HEK293T (cell line): ENCODE results near the gene ZNRF3.
"Not testable (repeated sequence)": the region's sequence is repeated elsewhere in the genome, so short reads cannot be mapped to it uniquely, and the experiment has no call there.

Experiments
- CTCF ChIA-PET: fragments of 350-600 bp; formaldehyde crosslinking; extraction: SDS; loops from one replicate; lab custom pipeline; 2021; ENCODE audit warnings: antibody characterized with exemption, inconsistent platforms; lab: Yijun Ruan, JAX
- POLR2A ChIA-PET: fragments of 350-600 bp; formaldehyde crosslinking; extraction: SDS; loops from one replicate; lab custom pipeline; 2020; ENCODE audit warnings: antibody characterized with exemption, inconsistent platforms; lab: Yijun Ruan, JAX
- DNase-seq: peaks from one replicate; pipeline ENCODE4 v3.0.0; 2012; ENCODE audit warnings: mixed read lengths; ENCODE audit errors: extremely low spot score
- ARNT ChIP-seq: fragments of 450-650 bp; IDR thresholded peaks from 2 replicates; pipeline ENCODE4 v1.6.1; 2017; ENCODE audit warnings: mild to moderate bottlenecking
- BHLHE40 ChIP-seq: fragments of 450-650 bp; IDR thresholded peaks from 2 replicates; pipeline ENCODE4 v1.6.1; 2016; ENCODE audit warnings: mild to moderate bottlenecking, moderate library complexity, borderline replicate concordance
- CTBP1 ChIP-seq: fragments of 450-650 bp; IDR thresholded peaks from 2 replicates; pipeline ENCODE4 v1.6.1; 2016; ENCODE audit warnings: borderline replicate concordance
- ELF4 ChIP-seq: fragments of 450-650 bp; IDR thresholded peaks from 2 replicates; pipeline ENCODE4 v1.6.1; 2017; ENCODE audit warnings: antibody characterized with exemption
- FOXA1 ChIP-seq: fragments of 450-650 bp; IDR thresholded peaks from 2 replicates; pipeline ENCODE4 v1.6.1; 2016; ENCODE audit warnings: mild to moderate bottlenecking
- FOXK2 ChIP-seq: fragments of 450-650 bp; IDR thresholded peaks from 2 replicates; pipeline ENCODE4 v1.6.1; 2016; ENCODE audit warnings: mild to moderate bottlenecking
- FOXM1 ChIP-seq: fragments of 450-650 bp; IDR thresholded peaks from 2 replicates; pipeline ENCODE4 v1.6.1; 2017; ENCODE audit warnings: mild to moderate bottlenecking, borderline replicate concordance
- HDGF ChIP-seq: fragments of 450-650 bp; IDR thresholded peaks from 2 replicates; pipeline ENCODE4 v1.6.1; 2017; ENCODE audit warnings: antibody characterized with exemption, borderline replicate concordance
- L3MBTL2 ChIP-seq: fragments of 450-650 bp; conservative IDR thresholded peaks from 2 replicates; pipeline ENCODE4 v1.6.1; 2016; ENCODE audit warnings: mild to moderate bottlenecking
- LEF1 ChIP-seq: fragments of 450-650 bp; IDR thresholded peaks from 2 replicates; pipeline ENCODE4 v1.6.1; 2017; ENCODE audit warnings: mild to moderate bottlenecking, borderline replicate concordance
- NFRKB ChIP-seq: fragments of 450-650 bp; IDR thresholded peaks from 2 replicates; pipeline ENCODE4 v1.6.1; 2016; ENCODE audit warnings: mild to moderate bottlenecking, moderate library complexity
- SP1 ChIP-seq: fragments of 450-650 bp; IDR thresholded peaks from 2 replicates; pipeline ENCODE4 v1.6.1; 2017
- SUZ12 ChIP-seq: fragments of 450-650 bp; IDR thresholded peaks from 2 replicates; pipeline ENCODE4 v1.6.1; 2016; ENCODE audit warnings: mild to moderate bottlenecking
- TARDBP ChIP-seq: fragments of 450-650 bp; IDR thresholded peaks from 2 replicates; pipeline ENCODE4 v1.6.1; 2016
- ZNF384 ChIP-seq: fragments of 450-650 bp; IDR thresholded peaks from 2 replicates; pipeline ENCODE4 v1.6.1; 2016
- TF ChIP-seq, protein P1 (sequence below): fragments of 450-650 bp; IDR thresholded peaks from 2 replicates; pipeline ENCODE4 v1.6.1; 2016

Gene ZNRF3

DNA sequence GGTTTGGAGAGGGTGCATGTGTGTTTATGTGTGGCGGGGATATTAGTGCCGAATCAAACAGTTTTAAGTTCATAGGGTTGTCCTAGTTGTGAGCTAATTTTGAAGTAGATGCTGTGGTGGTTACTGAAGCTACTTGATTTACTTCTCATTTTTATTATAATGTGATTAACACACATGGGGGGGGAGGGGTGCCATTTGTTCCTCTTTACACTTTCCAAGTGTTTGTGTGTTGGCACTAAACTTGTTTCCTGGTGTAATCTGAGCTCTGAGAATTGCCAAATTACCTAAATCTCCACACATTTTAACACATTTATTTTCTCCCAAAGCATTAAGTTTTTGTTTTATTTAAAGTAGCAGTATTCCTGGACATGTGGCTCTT lies 60.1 kb downstream of the ZNRF3 start:
- no peak for DNase-seq
- CTCF ChIA-PET, result no interaction called here
- POLR2A ChIA-PET, result no interaction called here
- TF ChIP-seq FOXM1 (no peak), BHLHE40 (no peak), CTBP1 (no peak), ARNT (no peak), FOXK2 (no peak), FOXA1 (no peak), NFRKB (no peak), L3MBTL2 (no peak), LEF1 (no peak), HDGF (no peak), ZNF384 (no peak), TARDBP (no peak), SUZ12 (no peak)
- TF ChIP-seq, protein P1, sequence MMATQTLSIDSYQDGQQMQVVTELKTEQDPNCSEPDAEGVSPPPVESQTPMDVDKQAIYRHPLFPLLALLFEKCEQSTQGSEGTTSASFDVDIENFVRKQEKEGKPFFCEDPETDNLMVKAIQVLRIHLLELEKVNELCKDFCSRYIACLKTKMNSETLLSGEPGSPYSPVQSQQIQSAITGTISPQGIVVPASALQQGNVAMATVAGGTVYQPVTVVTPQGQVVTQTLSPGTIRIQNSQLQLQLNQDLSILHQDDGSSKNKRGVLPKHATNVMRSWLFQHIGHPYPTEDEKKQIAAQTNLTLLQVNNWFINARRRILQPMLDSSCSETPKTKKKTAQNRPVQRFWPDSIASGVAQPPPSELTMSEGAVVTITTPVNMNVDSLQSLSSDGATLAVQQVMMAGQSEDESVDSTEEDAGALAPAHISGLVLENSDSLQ, result no peak

DNA sequence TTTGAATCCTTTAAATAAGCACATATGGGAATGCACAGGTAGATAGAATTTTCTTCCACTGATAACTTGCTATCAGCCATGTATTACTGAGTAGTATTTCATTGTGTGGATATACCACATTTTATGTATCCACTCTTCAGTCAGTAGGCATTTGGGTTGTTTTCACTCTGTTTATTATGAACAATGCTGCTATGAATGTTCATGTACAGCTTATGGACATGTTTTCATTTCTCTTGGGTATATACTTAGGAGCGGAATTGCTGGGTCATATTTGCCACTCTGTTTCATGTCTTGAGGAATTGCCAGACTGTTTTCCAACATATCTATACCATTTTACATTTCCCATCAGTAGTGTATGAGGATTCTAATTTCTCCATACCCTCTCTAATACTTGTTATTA lies 63.8 kb downstream of the ZNRF3 start:
- ChIA-PET CTCF (no interaction called here), POLR2A (no interaction called here)
- TF ChIP-seq FOXM1 (no peak), SP1 (no peak), ELF4 (no peak), LEF1 (no peak), ARNT (no peak), TARDBP (no peak), BHLHE40 (no peak), SUZ12 (no peak), L3MBTL2 (no peak), HDGF (no peak), FOXK2 (no peak), ZNF384 (no peak), FOXA1 (no peak), NFRKB (no peak), CTBP1 (no peak)
- TF ChIP-seq, protein P1, result no peak
- no peak for DNase-seq

DNA sequence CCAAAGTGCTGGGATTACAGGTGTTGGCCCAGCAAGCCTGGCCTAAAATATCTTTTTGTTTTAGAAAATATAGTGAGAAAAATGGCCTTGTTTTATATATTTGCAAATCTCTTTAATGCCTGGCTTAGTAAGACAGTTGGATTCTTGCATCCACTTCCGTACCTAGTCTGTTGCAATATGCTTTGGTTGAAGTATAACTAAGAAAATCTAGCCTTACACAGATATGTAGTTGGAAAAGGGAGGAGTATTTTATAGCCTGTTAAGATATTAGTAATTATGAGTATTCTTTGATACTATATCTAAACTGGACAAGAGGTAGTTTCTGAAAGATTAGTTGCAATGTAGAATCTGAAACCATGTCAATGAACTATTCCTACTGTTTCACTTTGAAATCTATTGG lies 65.1 kb downstream of the ZNRF3 start:
- no peak for DNase-seq
- TF ChIP-seq BHLHE40 (no peak), FOXM1 (no peak), LEF1 (no peak), ARNT (no peak), TARDBP (no peak), FOXK2 (no peak), NFRKB (no peak), SUZ12 (no peak), HDGF (no peak)
- TF ChIP-seq, protein P1, result no peak
- POLR2A ChIA-PET, result no interaction called here
- CTCF ChIA-PET, result no interaction called here

DNA sequence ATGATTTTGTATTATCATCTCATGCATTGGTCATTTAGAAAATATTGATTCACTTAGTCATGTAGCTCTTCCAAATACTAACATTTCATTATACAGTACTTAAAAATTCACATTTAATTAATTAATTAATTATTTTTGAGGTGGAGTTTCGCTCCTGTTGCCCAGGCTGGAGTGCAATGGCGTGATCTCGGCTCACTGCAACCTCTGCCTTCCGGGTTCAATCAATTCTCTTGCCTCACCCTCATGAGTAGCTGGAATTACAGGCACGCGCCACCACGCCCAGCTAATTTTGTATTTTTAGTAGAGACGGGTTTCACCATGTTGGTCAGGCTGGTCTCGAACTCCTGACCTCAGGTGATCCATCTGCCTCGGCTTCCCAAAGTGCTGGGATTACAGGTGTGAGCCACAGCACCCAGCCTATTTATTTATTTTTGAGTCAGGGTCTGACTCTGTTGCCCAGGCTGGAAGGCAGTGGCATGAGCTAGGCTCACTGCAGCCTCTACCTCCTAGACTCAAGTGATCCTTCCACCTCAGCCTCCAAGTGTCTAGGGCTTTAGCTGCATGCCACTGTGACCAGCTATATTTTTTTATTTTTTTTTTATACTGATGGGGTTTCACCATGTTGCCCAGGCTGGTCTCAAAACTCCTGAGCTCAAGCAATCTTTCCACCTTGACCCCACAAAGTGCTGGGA lies 65.6 kb downstream of the ZNRF3 start:
- DNase-seq, CTCF ChIA-PET: not testable (repeated sequence)
- POLR2A ChIA-PET, result interaction anchor here (0.6 kb wide), 1 partner anchor 149 kb away, joined by 3 read pairs; the partner anchor contains the start of gene XBP1

DNA sequence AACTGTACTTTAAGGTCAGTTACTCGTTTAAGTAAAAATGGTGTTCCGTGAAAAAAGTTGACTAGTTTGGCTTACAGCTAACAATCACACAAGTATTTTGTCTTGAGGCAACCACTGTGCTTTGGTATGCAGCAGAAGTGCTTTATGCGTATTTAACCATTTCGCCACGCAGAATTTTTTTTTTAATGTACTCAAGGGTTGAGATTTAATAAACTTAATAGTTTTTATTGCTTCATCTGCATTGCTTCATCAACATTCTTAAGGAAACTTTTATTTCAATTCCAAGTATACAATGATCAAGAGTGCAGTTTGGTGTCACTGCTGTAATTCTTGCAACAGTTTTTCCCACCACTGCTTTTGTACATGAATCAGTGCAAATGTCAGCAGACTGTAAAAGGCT lies 66.4 kb downstream of the ZNRF3 start:
- POLR2A ChIA-PET, result no interaction called here
- CTCF ChIA-PET, result no interaction called here
- TF ChIP-seq ZNF384 (no peak), ELF4 (no peak), L3MBTL2 (no peak), ARNT (no peak), SUZ12 (no peak), FOXA1 (no peak), LEF1 (no peak), FOXM1 (no peak), NFRKB (no peak), CTBP1 (no peak), TARDBP (no peak), BHLHE40 (no peak), FOXK2 (no peak), SP1 (no peak), HDGF (no peak)
- TF ChIP-seq, protein P1, result no peak
- no peak for DNase-seq
